C4-2B (cell line): ENCODE data around the gene COMP.

Experiments used
- H3K27ac ChIP-seq: fragments of 450-650 bp; 2 replicates; pipeline ENCODE4 v1.5.1; 2017
- ZFX ChIP-seq: fragments of 450-650 bp; IDR thresholded peaks from 2 replicates; pipeline ENCODE4 v1.6.1; 2017
- TF ChIP-seq, protein P1 (sequence below): fragments of 450-650 bp; conservative IDR thresholded peaks from 2 replicates; pipeline ENCODE4 v1.5.1; 2017; ENCODE audit warnings: mild to moderate bottlenecking

COMP gene

DNA sequence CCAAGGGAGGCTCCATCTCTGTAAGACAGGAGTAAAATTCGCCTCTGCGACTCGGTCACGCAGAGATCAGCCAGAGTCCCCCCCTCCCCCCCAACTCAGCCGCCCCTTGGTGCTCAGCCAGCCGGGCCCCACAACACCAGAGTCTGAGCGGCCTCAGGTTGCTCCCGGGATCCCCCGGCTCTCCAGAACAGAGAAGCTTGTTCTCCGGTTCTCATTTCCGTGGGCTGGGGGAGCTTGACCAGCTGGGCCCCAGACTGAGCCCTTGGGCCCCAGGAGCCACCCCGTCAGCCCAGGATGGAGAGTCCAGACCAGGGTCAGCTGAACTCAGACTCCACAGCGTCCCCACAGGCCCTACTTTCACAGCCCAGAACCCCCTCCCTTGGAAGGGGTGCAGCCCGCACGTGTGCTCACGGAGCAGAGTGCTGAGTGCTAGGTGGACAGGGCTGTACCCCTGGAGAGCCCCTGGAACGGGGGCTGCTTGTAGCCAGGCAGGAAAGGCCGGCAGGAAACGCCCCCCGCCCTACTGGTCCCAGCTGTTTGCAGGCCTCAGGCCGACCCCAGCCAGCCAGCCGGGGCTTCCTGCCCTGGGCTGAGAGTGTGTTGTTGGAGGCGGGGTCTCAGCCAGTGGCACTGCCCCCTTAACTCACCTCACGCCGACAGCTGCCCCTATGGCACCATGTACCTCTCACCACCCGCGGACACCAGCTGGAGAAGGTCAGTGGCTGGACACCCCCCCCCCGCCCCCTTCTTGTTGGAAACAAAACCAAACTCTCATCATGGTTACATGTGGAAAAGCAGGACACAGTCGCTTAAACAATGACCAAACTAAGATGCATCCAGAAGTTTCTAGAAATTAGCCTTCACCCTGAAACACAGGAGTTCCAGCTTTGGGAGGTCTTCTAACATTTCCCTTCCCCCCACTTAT lies 44.4 kb downstream of the COMP start:
- no peak overlapping the region for H3K27ac ChIP-seq
- TF ChIP-seq, protein P1, sequence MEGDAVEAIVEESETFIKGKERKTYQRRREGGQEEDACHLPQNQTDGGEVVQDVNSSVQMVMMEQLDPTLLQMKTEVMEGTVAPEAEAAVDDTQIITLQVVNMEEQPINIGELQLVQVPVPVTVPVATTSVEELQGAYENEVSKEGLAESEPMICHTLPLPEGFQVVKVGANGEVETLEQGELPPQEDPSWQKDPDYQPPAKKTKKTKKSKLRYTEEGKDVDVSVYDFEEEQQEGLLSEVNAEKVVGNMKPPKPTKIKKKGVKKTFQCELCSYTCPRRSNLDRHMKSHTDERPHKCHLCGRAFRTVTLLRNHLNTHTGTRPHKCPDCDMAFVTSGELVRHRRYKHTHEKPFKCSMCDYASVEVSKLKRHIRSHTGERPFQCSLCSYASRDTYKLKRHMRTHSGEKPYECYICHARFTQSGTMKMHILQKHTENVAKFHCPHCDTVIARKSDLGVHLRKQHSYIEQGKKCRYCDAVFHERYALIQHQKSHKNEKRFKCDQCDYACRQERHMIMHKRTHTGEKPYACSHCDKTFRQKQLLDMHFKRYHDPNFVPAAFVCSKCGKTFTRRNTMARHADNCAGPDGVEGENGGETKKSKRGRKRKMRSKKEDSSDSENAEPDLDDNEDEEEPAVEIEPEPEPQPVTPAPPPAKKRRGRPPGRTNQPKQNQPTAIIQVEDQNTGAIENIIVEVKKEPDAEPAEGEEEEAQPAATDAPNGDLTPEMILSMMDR: no peak
- no peak for TF ChIP-seq ZFX

DNA sequence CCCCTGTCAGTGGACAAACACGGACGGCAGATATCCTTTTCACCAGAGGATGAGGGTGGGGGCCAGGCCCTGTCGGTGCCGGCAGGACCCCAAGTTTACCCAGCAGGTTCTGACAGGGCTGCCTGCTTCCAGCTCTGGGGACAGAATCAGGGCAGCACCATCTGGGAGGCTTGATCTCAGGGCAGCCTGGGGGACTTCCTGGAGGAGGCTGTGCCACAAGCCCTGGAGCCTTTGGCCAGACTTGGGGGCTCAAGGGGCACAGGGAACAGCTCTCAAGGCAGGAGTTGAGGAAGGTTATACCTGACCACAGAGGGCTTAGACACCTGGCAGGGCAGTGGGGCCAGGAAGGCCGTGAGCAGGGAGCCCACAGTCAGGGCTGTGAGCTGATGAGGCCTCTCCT lies 45.2 kb downstream of the COMP start:
- no peak for TF ChIP-seq ZFX
- no peak overlapping the region for H3K27ac ChIP-seq

DNA sequence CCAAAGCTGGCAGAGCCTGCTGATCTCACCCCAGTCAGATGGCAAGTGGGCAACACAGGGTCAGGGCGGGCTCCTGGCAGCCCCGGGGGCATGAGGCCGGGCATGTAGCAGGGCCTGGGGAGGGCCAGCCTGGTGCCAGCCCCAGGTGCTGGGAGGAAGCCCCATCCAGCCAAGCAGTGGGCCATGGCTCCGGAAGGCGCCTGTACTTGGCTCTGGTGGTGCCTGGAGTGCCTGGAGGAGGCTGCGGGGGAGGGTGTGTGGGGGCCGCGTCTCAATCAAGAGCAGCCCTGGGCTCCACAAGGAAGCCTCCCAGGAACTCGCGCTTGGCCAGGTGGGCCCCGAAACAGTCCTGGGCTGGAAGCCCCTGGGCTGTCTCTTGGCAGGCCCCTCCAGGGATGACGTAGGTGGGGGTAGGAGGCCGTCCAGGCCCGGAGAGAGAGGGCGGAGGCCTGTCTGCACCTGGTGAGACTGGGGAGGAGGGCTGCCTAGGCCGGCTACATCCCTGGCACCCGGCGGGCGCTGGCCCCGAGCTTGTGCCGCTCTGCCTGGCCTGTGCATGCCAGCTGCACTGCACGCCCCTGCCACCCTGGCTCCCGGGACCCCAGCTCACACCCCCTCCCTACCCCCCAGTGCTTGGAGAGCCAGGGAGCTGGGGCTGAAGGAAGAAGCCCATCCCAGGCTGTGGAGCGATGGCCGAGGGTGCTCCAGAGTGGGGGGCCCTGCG lies 45.9 kb downstream of the COMP start:
- no peak for TF ChIP-seq ZFX
- TF ChIP-seq, protein P1: no peak
- no peak overlapping the region for H3K27ac ChIP-seq

DNA sequence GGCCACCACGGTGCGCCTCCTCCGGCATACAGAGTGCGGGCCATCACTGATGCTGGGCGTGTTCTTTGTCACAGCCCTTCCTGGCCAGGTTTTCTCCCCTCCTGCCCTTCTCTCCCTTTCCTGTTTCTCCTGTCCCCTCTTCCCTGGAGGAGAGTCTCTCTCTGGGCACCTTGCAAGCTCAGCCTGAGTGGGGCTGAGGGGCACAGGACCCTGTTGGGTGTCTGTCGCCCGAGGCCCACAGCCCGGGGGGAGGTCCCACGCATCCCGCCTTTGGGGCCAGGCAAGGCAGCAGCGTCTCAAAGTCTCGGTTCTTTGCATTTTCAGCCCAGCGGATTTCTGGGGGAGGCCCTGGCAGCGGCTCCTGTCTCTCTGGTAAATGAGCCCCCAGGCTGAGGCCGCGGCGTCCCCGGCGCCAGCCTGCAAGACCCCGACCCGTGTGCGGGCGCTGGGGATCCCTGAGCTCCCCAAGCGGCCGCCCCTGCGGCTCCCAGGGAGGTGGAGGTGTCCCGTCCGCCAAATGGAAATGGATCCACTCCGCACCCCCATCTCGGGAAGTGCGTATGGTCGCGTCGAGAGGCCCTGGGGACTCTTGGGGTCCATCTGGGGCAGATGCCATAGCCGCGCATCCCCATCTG lies 47.2 kb downstream of the COMP start:
- no peak overlapping the region for H3K27ac ChIP-seq
- TF ChIP-seq, protein P1: no peak
- TF ChIP-seq ZFX: no peak

DNA sequence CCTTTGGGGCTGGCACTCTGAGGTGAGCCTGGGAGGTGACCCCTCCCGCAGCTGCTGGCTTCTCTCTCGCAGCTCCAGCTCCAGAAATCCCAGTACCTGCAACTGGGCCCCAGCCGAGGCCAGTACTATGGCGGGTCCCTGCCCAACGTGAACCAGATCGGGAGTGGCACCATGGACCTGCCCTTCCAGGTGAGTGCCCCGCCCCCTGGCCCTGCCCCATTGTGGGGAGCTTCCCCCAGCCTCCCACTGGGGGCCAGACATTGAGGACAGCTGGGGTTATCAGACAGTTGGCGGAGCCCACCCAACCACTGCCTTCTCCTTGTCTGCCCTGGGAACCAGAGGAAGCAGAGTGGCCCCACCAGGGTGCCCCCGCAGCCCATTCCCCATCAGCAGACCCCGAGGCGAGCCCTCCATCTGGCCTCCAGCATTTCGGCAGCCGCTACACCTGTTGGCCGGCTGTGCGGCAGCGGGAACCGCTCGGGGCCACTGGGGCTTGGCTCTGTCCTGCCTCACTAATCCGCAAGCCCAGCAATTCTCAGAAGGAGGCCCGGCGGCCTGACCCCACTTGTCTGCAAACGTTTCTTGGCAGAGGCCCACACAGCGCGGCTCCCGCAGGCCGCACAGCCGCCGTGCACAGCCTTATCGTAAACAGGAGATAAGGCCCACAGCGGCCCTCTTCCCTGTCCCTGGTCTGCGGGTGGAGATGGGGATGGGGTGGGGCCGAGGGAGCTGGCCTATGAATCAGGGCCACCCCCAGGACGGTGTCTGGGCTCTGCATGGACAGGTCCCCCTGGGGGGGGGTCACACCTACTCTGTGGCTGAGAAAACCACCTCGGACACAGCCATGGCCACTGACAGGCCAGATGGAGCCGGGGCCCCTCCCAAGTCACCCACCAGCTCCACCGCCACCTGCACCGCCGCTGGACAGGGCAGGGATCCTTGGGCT lies 48.0 kb downstream of the COMP start:
- no peak overlapping the region; the same call in 1 of the 2 replicates for H3K27ac ChIP-seq
- TF ChIP-seq, protein P1: no peak
- TF ChIP-seq ZFX: no peak

DNA sequence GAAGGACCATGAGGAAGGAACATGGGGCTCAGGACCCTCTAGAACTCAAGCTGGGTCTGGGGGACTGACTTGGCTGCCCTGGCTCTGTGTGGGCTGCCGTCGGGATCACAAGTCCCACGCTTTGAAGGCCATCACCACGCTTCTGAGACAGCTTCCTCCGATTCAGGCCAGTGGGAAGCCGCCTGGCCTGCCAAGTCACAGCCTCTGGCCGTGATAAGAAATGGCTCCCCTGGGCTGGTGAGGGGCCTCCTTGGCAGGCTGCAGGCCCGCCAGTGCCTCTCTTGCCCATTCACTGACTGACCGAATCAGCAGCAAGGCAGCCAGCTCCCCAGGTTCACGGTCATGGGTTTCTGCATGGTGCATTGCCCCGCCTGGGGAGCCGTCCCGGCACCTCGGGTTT lies 48.8 kb downstream of the COMP start:
- TF ChIP-seq, protein P1: no peak
- TF ChIP-seq ZFX: no peak
- peak overlapping the region; percentile 75 for H3K27ac ChIP-seq
